ENCODE data around the gene RIPPLY3. TPM values are rescaled to one million over a fixed set of nuclear protein-coding genes. Genes with fewer than 3 reads are reported as not detected.
"Not testable (repeated sequence)": the region's sequence is repeated elsewhere in the genome, so short reads cannot be mapped to it uniquely, and the experiment has no call there.

Gene RIPPLY3
- total and polyA plus RNA-seq, 7 donors: 0.12 TPM; not detected in 6

DNA sequence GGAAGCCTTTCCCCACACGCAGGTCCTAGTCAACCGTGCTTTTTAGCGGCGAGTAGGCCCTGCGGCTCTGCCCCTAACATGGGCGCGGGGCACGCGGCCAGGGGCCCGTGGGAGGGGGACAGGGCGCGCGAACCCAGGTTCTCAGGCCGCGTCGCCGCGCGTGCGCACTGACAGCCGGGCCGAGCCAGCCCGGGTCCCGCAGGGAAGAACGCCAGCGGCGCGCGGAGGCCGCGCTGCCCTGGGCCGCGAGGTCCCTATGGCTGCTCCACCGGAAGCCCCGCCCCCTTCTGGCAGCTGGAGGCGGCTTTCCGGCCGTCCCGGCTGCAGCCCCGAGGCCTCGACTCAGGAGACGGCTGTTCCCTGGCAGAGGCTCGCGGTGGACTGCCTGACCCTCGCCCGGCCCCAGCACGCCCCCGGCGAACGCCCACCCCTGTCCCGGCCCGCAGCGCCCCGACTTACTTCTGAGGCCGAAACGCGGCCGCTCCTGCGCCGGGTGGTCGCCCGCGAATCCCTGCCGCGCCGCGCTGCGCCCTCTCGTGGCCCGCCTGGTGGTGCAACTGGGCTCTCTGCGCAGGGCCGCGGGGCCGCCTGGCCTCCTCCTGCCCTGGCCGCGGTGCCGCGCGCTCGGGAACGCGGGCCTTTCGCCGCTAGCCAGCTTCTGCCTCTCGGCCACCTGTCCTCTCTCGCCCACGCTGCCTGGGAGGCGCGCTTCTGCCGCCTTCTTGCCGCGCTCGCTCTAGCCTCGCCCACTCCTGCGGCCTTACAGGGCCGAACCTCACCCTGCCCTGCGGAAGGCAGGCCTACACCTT lies 16.6 kb upstream of the RIPPLY3 start:
- peak; percentile 97 for DNase-seq
- Histone ChIP-seq H3K27ac (peak overlapping the region; percentile 86 to 92 (median 88)), H3K9me3 (no peaks in the 10 kb centered on the region), H3K4me3 (peak overlapping the region; percentile 53 to 60 (median 58)), H3K4me1 (peaks cover 0 to 9% (median 0%) of the 10 kb centered on the region in 4 donors), H3K36me3 (no peaks in the 10 kb centered on the region), H3K27me3 (peaks cover 0 to 13% (median 7%) of the 10 kb centered on the region in 3 donors)
- intact Hi-C loops (cut with DNase I): loop anchor here (1.0 to 5.0 kb wide), 3 partner anchors 24 to 82 kb away; partner anchors contain the start of genes HLCS, PIGP and TTC3
- no peak for TF ChIP-seq POLR2A (IDR thresholded peaks at IDR 0.05)
- no peak for TF ChIP-seq EP300 (IDR thresholded peaks at IDR 0.05)
- peak in 3 of 4 donors; percentile 3 to 48 (median 41) for TF ChIP-seq POLR2AphosphoS5 (IDR thresholded peaks at IDR 0.05)
- TF ChIP-seq, protein P1, sequence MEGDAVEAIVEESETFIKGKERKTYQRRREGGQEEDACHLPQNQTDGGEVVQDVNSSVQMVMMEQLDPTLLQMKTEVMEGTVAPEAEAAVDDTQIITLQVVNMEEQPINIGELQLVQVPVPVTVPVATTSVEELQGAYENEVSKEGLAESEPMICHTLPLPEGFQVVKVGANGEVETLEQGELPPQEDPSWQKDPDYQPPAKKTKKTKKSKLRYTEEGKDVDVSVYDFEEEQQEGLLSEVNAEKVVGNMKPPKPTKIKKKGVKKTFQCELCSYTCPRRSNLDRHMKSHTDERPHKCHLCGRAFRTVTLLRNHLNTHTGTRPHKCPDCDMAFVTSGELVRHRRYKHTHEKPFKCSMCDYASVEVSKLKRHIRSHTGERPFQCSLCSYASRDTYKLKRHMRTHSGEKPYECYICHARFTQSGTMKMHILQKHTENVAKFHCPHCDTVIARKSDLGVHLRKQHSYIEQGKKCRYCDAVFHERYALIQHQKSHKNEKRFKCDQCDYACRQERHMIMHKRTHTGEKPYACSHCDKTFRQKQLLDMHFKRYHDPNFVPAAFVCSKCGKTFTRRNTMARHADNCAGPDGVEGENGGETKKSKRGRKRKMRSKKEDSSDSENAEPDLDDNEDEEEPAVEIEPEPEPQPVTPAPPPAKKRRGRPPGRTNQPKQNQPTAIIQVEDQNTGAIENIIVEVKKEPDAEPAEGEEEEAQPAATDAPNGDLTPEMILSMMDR (IDR thresholded peaks at IDR 0.05): peak in 2 of 4 experiments; percentile 70 to 94
- WGBS, 2 donors: 1 to 3% methylated on average over 97 of the region's 97 CpGs

DNA sequence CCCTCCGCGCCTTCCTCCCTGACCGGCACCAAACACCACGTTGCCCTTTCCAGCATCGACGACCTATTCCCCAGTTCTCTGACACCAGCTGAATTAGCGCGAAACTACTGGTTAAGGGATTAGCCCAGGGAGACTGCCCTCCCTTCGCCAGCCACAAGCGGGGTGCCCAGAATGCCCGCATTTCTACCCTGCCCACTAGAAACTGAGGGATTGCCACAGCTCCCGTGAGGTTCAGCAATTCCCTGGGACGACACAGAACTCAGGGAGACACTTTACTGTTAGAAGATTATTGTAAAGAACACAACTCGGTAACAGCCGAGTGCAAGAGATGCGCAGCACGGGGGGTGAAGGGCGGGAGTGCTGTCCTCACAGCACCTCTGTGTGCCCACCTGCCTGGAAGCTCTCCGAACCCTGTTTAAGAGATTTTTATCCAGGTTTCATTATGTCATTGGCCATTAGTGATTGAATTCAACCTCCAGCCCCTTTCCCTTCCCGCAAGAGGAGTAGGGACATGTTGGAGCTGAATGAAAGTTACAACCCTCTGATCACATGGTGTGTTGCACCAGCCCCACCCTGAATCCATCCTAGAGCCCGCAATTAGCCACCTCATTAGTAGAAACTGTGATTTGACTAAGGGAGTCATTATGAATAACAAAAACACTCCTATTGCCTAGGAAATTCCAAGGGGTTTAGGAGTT lies 15.8 kb upstream of the RIPPLY3 start:
- Histone ChIP-seq H3K9me3 (no peaks in the 10 kb centered on the region), H3K27me3 (peaks cover 0 to 13% (median 7%) of the 10 kb centered on the region in 3 donors), H3K4me3 (peak overlapping the region; percentile 53 to 60 (median 58)), H3K27ac (peak overlapping the region; percentile 86 to 92 (median 88)), H3K4me1 (peaks cover 0 to 9% (median 0%) of the 10 kb centered on the region in 4 donors), H3K36me3 (no peaks in the 10 kb centered on the region)
- DNase-seq: no peak
- WGBS, 2 donors: 66 to 78% methylated on average over 21 of the region's 21 CpGs
- intact Hi-C loops (cut with DNase I): loop anchor here (1.0 to 5.0 kb wide), 3 partner anchors 24 to 82 kb away; partner anchors contain the start of genes HLCS, PIGP and TTC3
- TF ChIP-seq, protein P1 (IDR thresholded peaks at IDR 0.05): no peak
- TF ChIP-seq EP300 (IDR thresholded peaks at IDR 0.05) (no peak), POLR2AphosphoS5 (IDR thresholded peaks at IDR 0.05) (no peak), POLR2A (IDR thresholded peaks at IDR 0.05) (no peak)

DNA sequence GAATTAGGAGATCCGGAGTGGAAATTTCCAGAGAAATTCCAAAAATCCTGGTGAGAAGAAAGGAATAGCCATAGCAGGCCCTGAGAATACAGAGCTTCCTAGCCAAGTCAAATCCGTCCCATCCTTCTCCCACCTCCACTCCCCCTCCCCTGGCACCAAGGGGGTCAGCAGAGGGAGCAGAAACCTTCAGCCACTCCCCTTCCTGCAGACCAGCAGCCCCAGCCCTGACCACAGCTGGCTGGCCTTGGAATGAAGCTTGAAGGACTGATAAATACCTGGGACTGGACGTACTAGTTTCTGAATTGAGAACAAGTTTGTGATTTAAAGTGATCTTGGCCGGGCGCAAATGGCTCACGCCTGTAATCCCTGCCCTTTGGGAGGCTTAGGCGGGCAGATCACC lies 13.8 kb upstream of the RIPPLY3 start:
- 68 to 94% methylated on average over 7 of the region's 7 CpGs for WGBS, 2 donors
- H3K27me3 ChIP-seq: peaks cover 0 to 13% (median 7%) of the 10 kb centered on the region in 3 donors
- DNase-seq: no peak
- peaks cover 0 to 9% (median 0%) of the 10 kb centered on the region in 4 donors for H3K4me1 ChIP-seq
- H3K4me3 ChIP-seq: no peak overlapping the region
- H3K9me3 ChIP-seq: no peaks in the 10 kb centered on the region
- no peak overlapping the region for H3K27ac ChIP-seq
- intact Hi-C loops (cut with DNase I): loop anchor here (5.0 kb wide), 2 partner anchors 55 to 80 kb away; partner anchors contain the start of genes PIGP and TTC3
- H3K36me3 ChIP-seq: no peaks in the 10 kb centered on the region
- TF ChIP-seq, protein P1 (IDR thresholded peaks at IDR 0.05): no peak
- TF ChIP-seq POLR2A (IDR thresholded peaks at IDR 0.05) (no peak), EP300 (IDR thresholded peaks at IDR 0.05) (no peak), POLR2AphosphoS5 (IDR thresholded peaks at IDR 0.05) (no peak)

DNA sequence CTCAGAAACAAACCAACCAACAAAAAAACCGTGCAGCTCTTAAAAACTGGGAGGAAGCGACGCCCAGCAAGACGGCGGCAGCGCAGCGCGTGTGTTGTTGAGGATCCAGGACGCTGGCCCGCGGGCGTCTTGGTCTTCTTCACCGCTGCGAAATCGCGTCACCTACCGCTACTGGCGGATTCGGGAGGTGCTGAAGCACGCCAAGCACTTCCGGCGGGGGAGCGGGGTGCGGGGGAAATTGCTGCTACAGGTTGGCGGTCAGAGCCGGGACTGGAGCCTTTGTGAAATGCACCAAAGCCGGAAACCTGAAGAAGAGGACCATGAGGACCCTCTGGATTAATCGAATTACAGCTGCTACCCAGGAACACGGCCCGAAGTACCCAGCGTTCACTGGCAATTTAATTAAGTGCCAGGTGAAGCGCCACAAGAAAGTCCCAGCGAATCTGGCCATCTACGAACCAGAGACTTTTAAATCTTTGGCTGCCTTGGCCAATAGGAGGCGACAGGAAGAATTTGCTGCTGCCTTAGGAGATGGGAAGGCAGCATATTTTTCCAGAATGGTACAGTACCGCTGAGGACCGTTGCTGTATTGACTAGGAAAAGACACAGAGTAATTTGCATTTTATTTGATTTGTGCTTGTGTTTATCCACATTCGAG lies 11.9 kb upstream of the RIPPLY3 start:
- 38 to 61% methylated on average over 38 of the region's 38 CpGs for WGBS, 2 donors
- Histone ChIP-seq H3K27ac (no peak overlapping the region), H3K4me1 (peaks cover 0 to 5% (median 0%) of the 10 kb centered on the region in 4 donors), H3K9me3 (no peaks in the 10 kb centered on the region), H3K27me3 (peaks cover 0 to 13% (median 7%) of the 10 kb centered on the region in 3 donors), H3K36me3 (no peaks in the 10 kb centered on the region), H3K4me3 (no peak overlapping the region)
- TF ChIP-seq EP300 (IDR thresholded peaks at IDR 0.05) (no peak), POLR2AphosphoS5 (IDR thresholded peaks at IDR 0.05) (no peak)
- TF ChIP-seq, protein P1 (IDR thresholded peaks at IDR 0.05): no peak
- DNase-seq: no peak
- intact Hi-C loops (cut with DNase I): loop anchor here (5.0 kb wide), 2 partner anchors 57 to 78 kb away; partner anchors contain the start of genes PIGP and TTC3

DNA sequence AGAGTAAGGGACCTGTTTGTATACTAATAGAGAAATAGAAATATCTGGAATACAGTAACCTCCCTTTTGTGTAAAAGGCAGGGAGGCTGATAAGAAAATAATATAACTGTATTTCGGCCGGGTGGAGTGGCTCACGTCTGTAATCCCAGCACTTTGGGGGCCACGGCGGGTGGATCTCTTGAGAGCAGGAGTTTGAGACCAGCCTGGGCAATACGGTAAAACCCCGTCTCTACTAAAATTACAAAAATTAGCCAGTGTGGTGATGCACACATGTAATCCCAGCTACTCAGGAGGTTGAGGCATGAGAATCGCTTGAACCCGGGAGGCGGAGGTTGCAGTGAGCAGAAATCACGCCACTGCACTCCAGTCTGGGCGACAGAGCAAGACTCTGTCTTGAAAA lies 11.2 kb upstream of the RIPPLY3 start:
- H3K4me3 ChIP-seq; DNase-seq; H3K4me1 ChIP-seq; intact Hi-C loops (cut with DNase I); H3K27ac ChIP-seq; H3K36me3 ChIP-seq; H3K9me3 ChIP-seq: not testable (repeated sequence)
- peaks cover 0 to 13% (median 7%) of the 10 kb centered on the region in 3 donors for H3K27me3 ChIP-seq
- 94 to 95% methylated on average over 12 of the region's 12 CpGs for WGBS, 2 donors
